ENCODE results near the gene SEMA3D. TPM values are rescaled to one million over a fixed set of nuclear protein-coding genes. Genes with fewer than 3 reads are reported as not detected.

Gene SEMA3D
- total RNA-seq, 2 experiments from 2014 or later = not detected

- Mint-ChIP-seq H3K4me1 (no peaks in the 10 kb centered on the region), H3K36me3 (ENCODE audit: low read depth) (no peaks in the 10 kb centered on the region), H3K27ac (no peak overlapping the region), H3K27me3 (no peaks in the 10 kb centered on the region), H3K4me3 (no peak overlapping the region), H3K9me3 (peaks cover 2% of the 10 kb centered on the region)
- no peak for DNase-seq
- ChIA-PET CTCF (no interaction called here), POLR2A (no interaction called here)
Measured at GRCh38 chr7:85103357-85103756, 83.5 kb downstream of the SEMA3D start.

DNA sequence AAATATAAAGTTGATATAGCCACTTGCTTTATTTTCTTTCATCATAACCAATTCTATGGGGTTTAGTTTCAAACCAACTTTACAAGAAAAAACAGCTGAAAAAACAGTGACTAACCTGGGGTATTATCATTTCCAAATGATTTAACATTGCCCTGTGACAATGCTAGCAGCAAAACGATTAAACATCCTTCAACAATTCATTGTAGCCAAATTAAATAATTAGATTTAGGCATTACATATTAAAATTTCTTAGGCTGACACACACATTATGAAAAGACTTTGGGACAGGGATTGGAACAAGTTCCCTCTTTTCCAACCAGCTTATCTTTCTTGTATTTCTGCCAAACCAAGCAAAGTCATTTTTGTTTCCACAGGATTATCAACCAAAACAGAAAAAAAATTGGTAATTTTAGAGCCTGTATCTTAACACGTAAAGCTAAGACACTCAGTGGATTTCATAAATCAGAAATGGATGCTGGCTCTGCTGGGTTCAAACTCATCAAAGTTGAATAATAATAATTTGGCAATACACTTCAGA is 84.0 kb downstream of the SEMA3D start:
- Mint-ChIP-seq H3K27ac (no peak overlapping the region), H3K9me3 (peaks cover 2% of the 10 kb centered on the region), H3K4me1 (no peaks in the 10 kb centered on the region), H3K27me3 (no peaks in the 10 kb centered on the region), H3K36me3 (ENCODE audit: low read depth) (no peaks in the 10 kb centered on the region), H3K4me3 (no peak overlapping the region)
- no peak for DNase-seq
- ChIA-PET CTCF (no interaction called here), POLR2A (no interaction called here)

DNA sequence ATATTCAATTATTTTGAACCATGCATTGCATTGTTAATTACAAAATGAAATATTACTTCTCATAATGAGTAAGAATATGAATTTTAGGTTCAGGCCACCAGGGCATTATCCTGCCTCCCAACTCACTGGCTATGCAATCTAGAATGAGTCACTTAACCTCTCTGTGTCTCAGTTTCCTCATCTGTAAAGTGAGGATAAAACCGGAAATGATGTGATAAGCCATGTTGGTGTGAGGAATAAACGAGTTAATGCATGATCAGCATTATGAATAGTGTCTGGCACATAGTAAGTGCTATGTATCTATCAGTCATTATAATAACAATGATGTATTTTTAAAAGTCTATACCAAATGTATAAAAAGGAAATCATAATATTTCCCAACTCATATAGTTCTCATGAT is 85.5 kb downstream of the SEMA3D start:
- H3K27ac Mint-ChIP-seq = no peak overlapping the region

GRCh38 chr7:85097844-85098243 is 89.0 kb downstream of the SEMA3D start:
- DNase-seq = no peak
- Mint-ChIP-seq H3K4me1 (no peaks in the 10 kb centered on the region), H3K36me3 (ENCODE audit: low read depth) (no peaks in the 10 kb centered on the region), H3K27me3 (no peaks in the 10 kb centered on the region), H3K9me3 (no peaks in the 10 kb centered on the region), H3K4me3 (no peak overlapping the region), H3K27ac (no peak overlapping the region)
- ChIA-PET POLR2A (no interaction called here), CTCF (interaction anchor here (0.7 kb wide), 1 partner anchor 1223 kb away, joined by 4 read pairs; no protein-coding TSS in a partner anchor)

More for the DNA sequence above, 85.5 kb downstream of the SEMA3D start:
- POLR2A ChIA-PET = no interaction called here
- DNase-seq = no peak
- H3K4me1 Mint-ChIP-seq = no peaks in the 10 kb centered on the region
- CTCF ChIA-PET = no interaction called here
- no peak overlapping the region for H3K4me3 Mint-ChIP-seq
- no peaks in the 10 kb centered on the region for H3K27me3 Mint-ChIP-seq
- peaks cover 2% of the 10 kb centered on the region for H3K9me3 Mint-ChIP-seq
- no peaks in the 10 kb centered on the region for H3K36me3 Mint-ChIP-seq (ENCODE audit: low read depth)

- Mint-ChIP-seq H3K9me3 (no peaks in the 10 kb centered on the region), H3K36me3 (ENCODE audit: low read depth) (no peaks in the 10 kb centered on the region), H3K27ac (no peak overlapping the region), H3K4me1 (no peaks in the 10 kb centered on the region), H3K4me3 (no peak overlapping the region), H3K27me3 (no peaks in the 10 kb centered on the region)
- ChIA-PET CTCF (no interaction called here), POLR2A (no interaction called here)
- no peak for DNase-seq
Measured at GRCh38 chr7:85095806-85096205, 91.0 kb downstream of the SEMA3D start.

DNA sequence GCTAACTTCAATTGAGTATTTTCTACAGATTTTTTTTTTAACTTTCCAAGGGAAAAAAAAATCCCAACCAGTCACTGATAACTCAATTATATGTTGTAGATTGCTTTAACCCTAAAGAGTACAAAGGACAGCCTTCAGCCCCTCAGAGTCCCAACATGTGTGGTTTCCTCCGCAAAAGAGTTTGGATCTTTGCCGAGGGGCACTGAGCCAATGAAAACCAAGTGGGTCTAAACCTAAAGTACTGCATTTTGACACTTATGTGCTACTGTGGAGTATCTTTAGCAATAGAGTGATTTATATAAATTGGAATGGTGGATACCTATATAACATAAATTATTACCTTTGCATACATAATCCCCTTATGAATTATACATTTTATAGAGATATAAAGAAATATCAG is 91.5 kb downstream of the SEMA3D start:
- no peak overlapping the region for H3K27ac Mint-ChIP-seq
- no peaks in the 10 kb centered on the region for H3K9me3 Mint-ChIP-seq
- CTCF ChIA-PET = no interaction called here

DNA sequence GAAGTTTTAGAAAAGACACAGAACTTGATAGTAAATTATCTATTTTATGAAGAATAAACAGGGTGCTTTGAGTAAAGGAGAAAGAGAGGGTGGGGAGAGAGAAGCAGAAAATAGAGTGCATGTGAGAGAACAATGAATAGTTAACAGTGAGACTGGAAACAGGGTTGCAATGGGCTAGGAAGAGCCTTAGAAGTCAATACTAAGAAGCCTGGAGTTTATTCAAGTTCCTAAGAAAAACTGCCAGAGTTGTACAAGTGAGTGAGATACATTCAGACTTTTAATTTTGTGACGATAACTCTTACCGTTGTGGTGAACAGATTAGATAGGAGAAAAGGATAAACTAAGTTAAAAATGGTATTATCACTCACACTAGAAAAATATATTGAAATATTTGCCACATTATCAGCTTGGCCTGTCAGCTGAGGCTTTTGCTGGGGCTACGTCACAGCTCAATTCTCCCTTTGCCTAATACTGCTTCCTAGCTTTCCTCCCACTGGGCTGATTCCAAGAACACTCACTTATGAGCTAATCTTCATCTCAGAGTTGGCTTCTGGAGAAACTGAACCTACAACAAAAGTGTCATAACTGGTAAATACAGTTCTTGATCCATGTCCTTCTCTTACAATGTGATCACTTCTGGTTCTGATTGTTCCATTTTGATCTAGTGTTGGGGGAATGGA is 92.7 kb downstream of the SEMA3D start:
- ChIA-PET CTCF (no interaction called here), POLR2A (no interaction called here)
- H3K9me3 Mint-ChIP-seq = no peaks in the 10 kb centered on the region
- no peak overlapping the region for H3K27ac Mint-ChIP-seq
- no peaks in the 10 kb centered on the region for H3K36me3 Mint-ChIP-seq (ENCODE audit: low read depth)
- H3K4me3 Mint-ChIP-seq = no peak overlapping the region
- H3K4me1 Mint-ChIP-seq = no peaks in the 10 kb centered on the region
- no peak for DNase-seq
- no peaks in the 10 kb centered on the region for H3K27me3 Mint-ChIP-seq

More for the DNA sequence above, 91.5 kb downstream of the SEMA3D start:
- Mint-ChIP-seq H3K4me1 (no peaks in the 10 kb centered on the region), H3K4me3 (no peak overlapping the region), H3K36me3 (ENCODE audit: low read depth) (no peaks in the 10 kb centered on the region), H3K27me3 (no peaks in the 10 kb centered on the region)
- POLR2A ChIA-PET = no interaction called here
- no peak for DNase-seq

DNA sequence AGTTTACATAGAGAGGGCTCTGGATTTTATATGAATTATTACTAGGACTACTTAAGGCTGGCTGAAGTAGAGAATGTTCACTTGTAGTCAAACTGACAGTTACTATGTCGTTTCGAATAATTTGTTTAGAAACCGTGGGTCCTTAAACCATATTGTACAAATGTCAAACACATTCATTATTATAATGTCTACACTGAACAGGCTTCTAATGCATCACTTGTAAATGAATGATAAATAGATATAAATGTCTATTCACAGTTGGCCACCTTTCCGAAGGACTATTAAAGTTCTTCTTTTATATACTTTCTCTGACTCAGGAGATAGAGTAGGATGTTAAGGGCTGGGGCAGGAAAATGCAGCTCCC is 95.3 kb downstream of the SEMA3D start:
- H3K36me3 Mint-ChIP-seq (ENCODE audit: low read depth) = no peaks in the 10 kb centered on the region
- no peak overlapping the region for H3K27ac Mint-ChIP-seq
- H3K4me1 Mint-ChIP-seq = no peaks in the 10 kb centered on the region
- H3K4me3 Mint-ChIP-seq = no peak overlapping the region
- H3K27me3 Mint-ChIP-seq = no peaks in the 10 kb centered on the region
- no peak for DNase-seq
- H3K9me3 Mint-ChIP-seq = no peaks in the 10 kb centered on the region
- ChIA-PET CTCF (no interaction called here), POLR2A (no interaction called here)

DNA sequence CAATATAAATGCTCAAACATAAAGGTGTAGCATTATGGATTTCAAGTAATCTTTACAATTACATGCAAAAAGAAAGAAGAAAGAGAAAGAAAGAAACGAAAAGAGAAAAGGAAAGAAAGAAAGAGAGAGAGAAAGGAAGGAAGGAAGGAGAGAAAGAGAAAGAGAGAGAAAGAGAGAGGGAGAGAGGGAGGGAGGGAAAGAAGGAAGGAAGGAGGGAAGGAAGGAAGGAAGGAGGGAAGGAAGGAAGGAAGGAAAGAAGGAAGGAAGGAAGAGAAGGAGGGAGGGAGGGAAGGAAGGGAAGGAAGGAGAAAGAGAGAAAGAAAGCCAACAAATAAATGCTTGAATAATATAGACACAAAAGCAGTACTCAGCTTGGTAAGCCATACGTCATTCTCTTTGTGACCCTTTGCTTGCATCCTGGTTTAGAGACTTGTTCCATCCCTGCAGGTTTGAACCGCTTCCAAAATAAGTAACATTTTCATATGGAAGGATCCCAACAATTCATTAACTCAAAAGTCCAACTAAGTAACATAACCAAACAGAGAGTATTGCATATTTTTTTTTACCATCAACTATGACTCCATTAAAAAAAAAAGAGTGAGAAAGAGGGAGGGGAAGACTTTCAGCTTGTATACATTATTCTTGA is 95.8 kb downstream of the SEMA3D start:
- H3K4me1 Mint-ChIP-seq = no peaks in the 10 kb centered on the region
- no peaks in the 10 kb centered on the region for H3K27me3 Mint-ChIP-seq
- DNase-seq = no peak
- no peak overlapping the region for H3K4me3 Mint-ChIP-seq
- H3K36me3 Mint-ChIP-seq (ENCODE audit: low read depth) = no peaks in the 10 kb centered on the region
- H3K9me3 Mint-ChIP-seq = no peaks in the 10 kb centered on the region
- POLR2A ChIA-PET = no interaction called here
- CTCF ChIA-PET = no interaction called here
- no peak overlapping the region for H3K27ac Mint-ChIP-seq

GRCh38 chr7:85090143-85090542 is 96.7 kb downstream of the SEMA3D start:
- DNase-seq = no peak
- Mint-ChIP-seq H3K27me3 (no peaks in the 10 kb centered on the region), H3K4me3 (no peak overlapping the region), H3K9me3 (no peaks in the 10 kb centered on the region), H3K36me3 (ENCODE audit: low read depth) (no peaks in the 10 kb centered on the region), H3K4me1 (no peaks in the 10 kb centered on the region), H3K27ac (no peak overlapping the region)
- ChIA-PET CTCF (no interaction called here), POLR2A (no interaction called here)

- H3K4me1 Mint-ChIP-seq = no peaks in the 10 kb centered on the region
- H3K36me3 Mint-ChIP-seq (ENCODE audit: low read depth) = no peaks in the 10 kb centered on the region
- H3K9me3 Mint-ChIP-seq = no peaks in the 10 kb centered on the region
- no peak overlapping the region for H3K27ac Mint-ChIP-seq
- H3K4me3 Mint-ChIP-seq = no peak overlapping the region
- CTCF ChIA-PET = no interaction called here
- no peak for DNase-seq
- H3K27me3 Mint-ChIP-seq = no peaks in the 10 kb centered on the region
- POLR2A ChIA-PET = no interaction called here
Measured at GRCh38 chr7:85081846-85082245, 105.0 kb downstream of the SEMA3D start.

DNA sequence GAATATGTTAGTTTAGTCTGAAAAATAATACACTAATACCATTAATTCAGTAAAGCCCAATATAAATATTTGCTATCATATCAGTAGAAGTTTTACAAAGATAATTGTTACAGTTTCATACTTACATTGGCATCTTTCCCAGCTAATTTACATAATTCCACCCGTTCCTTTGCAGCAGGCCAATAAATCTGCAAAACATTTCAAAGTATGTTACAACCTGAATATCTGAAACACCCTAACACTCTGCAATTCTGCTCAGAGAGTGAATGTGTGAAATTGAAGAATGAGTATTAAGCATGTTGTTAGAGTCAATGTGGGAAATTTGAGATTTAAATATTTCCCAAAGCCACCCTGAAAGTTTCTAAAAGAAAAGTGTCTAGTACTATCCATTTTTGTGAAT is 105.5 kb downstream of the SEMA3D start:
- H3K27ac Mint-ChIP-seq = no peak overlapping the region
- no peaks in the 10 kb centered on the region for H3K4me1 Mint-ChIP-seq
- H3K27me3 Mint-ChIP-seq = no peaks in the 10 kb centered on the region
- H3K36me3 Mint-ChIP-seq (ENCODE audit: low read depth) = no peaks in the 10 kb centered on the region
- DNase-seq = no peak
- POLR2A ChIA-PET = no interaction called here
- no peak overlapping the region for H3K4me3 Mint-ChIP-seq
- CTCF ChIA-PET = no interaction called here
- no peaks in the 10 kb centered on the region for H3K9me3 Mint-ChIP-seq

GRCh38 chr7:85079434-85079833 is 107.4 kb downstream of the SEMA3D start:
- H3K36me3 Mint-ChIP-seq (ENCODE audit: low read depth) = no peaks in the 10 kb centered on the region
- H3K9me3 Mint-ChIP-seq = no peaks in the 10 kb centered on the region
- POLR2A ChIA-PET = no interaction called here
- H3K27me3 Mint-ChIP-seq = no peaks in the 10 kb centered on the region
- no peak overlapping the region for H3K27ac Mint-ChIP-seq
- CTCF ChIA-PET = no interaction called here
- no peaks in the 10 kb centered on the region for H3K4me1 Mint-ChIP-seq
- no peak overlapping the region for H3K4me3 Mint-ChIP-seq
- no peak for DNase-seq

DNA sequence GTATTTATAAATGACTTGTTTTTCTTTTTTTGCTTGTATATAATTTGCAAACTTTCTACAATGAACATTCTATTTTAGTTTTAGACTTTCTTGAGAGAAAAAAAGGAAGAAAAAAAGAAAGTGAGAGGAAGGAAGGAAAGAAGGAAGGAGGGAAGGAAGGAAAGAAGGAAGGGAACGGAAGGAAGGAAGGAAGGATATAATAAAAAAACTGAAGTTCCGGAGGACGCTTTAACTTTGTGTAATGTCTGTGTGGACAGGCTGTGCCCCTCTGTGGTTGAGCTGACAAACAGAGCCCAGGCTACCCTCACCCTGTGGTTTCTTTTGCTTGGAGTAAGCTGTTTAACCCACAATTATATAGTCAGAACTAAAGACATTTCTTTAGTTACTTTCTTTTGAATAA is 108.7 kb downstream of the SEMA3D start:
- ChIA-PET POLR2A (no interaction called here), CTCF (no interaction called here)
- H3K4me3 Mint-ChIP-seq = no peak overlapping the region

More for the DNA sequence above, 108.7 kb downstream of the SEMA3D start:
- Mint-ChIP-seq H3K4me1 (no peaks in the 10 kb centered on the region), H3K36me3 (ENCODE audit: low read depth) (no peaks in the 10 kb centered on the region), H3K9me3 (no peaks in the 10 kb centered on the region), H3K27ac (no peak overlapping the region), H3K27me3 (no peaks in the 10 kb centered on the region)
- DNase-seq = no peak
